Measurements from ENCODE around the gene PLA2G4F. TPM values are rescaled to one million over a fixed set of nuclear protein-coding genes. Genes with fewer than 3 reads are reported as not detected.

The PLA2G4F gene
- total RNA-seq, 1 donor from 2014 or later = 1.6 TPM

- H3K4me3 ChIP-seq (ENCODE audit: low read depth, low read length) = no peak overlapping the region
- DNase-seq (ENCODE audit: low read depth) (no peak), FAIRE-seq (no peak)
- H3K27me3 ChIP-seq (ENCODE audit: control insufficient read depth, insufficient read depth, low read length) = no peaks in the 10 kb centered on the region
- TF ChIP-seq CTCF (IDR thresholded peaks at IDR 0.05; ENCODE audit: insufficient read depth, low read length, severe bottlenecking) = no peak
- H3K36me3 ChIP-seq (ENCODE audit: control insufficient read depth, insufficient read depth, low read length) = no peaks in the 10 kb centered on the region
Measured at GRCh38 chr15:42198516-42198915, 42.1 kb upstream of the PLA2G4F start.

GRCh38 chr15:42194513-42194912, 38.1 kb upstream of the PLA2G4F start:
- DNase-seq (ENCODE audit: low read depth) = peak; percentile 82
- no peak for FAIRE-seq
- TF ChIP-seq CTCF (IDR thresholded peaks at IDR 0.05; ENCODE audit: insufficient read depth, low read length, severe bottlenecking) = no peak
- no peak overlapping the region for H3K4me3 ChIP-seq (ENCODE audit: low read depth, low read length)
- no peaks in the 10 kb centered on the region for H3K27me3 ChIP-seq (ENCODE audit: control insufficient read depth, insufficient read depth, low read length)
- peaks cover 6% of the 10 kb centered on the region for H3K36me3 ChIP-seq (ENCODE audit: control insufficient read depth, insufficient read depth, low read length)

GRCh38 chr15:42193383-42193782, 36.9 kb upstream of the PLA2G4F start:
- Histone ChIP-seq H3K36me3 (ENCODE audit: control insufficient read depth, insufficient read depth, low read length) (peaks cover 6% of the 10 kb centered on the region), H3K27me3 (ENCODE audit: control insufficient read depth, insufficient read depth, low read length) (no peaks in the 10 kb centered on the region), H3K4me3 (ENCODE audit: low read depth, low read length) (no peak overlapping the region)
- DNase-seq (ENCODE audit: low read depth) = no peak
- no peak for FAIRE-seq
- TF ChIP-seq CTCF (IDR thresholded peaks at IDR 0.05; ENCODE audit: insufficient read depth, low read length, severe bottlenecking) = no peak

- no peak for DNase-seq (ENCODE audit: low read depth)
- no peak overlapping the region for H3K4me3 ChIP-seq (ENCODE audit: low read depth, low read length)
- no peaks in the 10 kb centered on the region for H3K27me3 ChIP-seq (ENCODE audit: control insufficient read depth, insufficient read depth, low read length)
- FAIRE-seq = no peak
- TF ChIP-seq CTCF (IDR thresholded peaks at IDR 0.05; ENCODE audit: insufficient read depth, low read length, severe bottlenecking) = no peak
- peaks cover 6% of the 10 kb centered on the region for H3K36me3 ChIP-seq (ENCODE audit: control insufficient read depth, insufficient read depth, low read length)
Measured at GRCh38 chr15:42191610-42192346, 35.3 kb upstream of the PLA2G4F start.

- no peak overlapping the region for H3K4me3 ChIP-seq (ENCODE audit: low read depth, low read length)
- no peak for DNase-seq (ENCODE audit: low read depth)
- TF ChIP-seq CTCF (IDR thresholded peaks at IDR 0.05; ENCODE audit: insufficient read depth, low read length, severe bottlenecking) = no peak
- peaks cover 12% of the 10 kb centered on the region for H3K36me3 ChIP-seq (ENCODE audit: control insufficient read depth, insufficient read depth, low read length)
- no peak for FAIRE-seq
- H3K27me3 ChIP-seq (ENCODE audit: control insufficient read depth, insufficient read depth, low read length) = no peaks in the 10 kb centered on the region
Measured at GRCh38 chr15:42190370-42190769, 33.9 kb upstream of the PLA2G4F start.

GRCh38 chr15:42185801-42186200, 29.4 kb upstream of the PLA2G4F start:
- peaks cover 16% of the 10 kb centered on the region for H3K36me3 ChIP-seq (ENCODE audit: control insufficient read depth, insufficient read depth, low read length)

More at GRCh38 chr15:42185801-42186200, 29.4 kb upstream of the PLA2G4F start:
- H3K4me3 ChIP-seq (ENCODE audit: low read depth, low read length) = no peak overlapping the region
- DNase-seq (ENCODE audit: low read depth) (no peak), FAIRE-seq (no peak)
- TF ChIP-seq CTCF (IDR thresholded peaks at IDR 0.05; ENCODE audit: insufficient read depth, low read length, severe bottlenecking) = no peak
- H3K27me3 ChIP-seq (ENCODE audit: control insufficient read depth, insufficient read depth, low read length) = no peaks in the 10 kb centered on the region

Data from bronchial epithelial cell (primary cell).